Hematopoietic multipotent progenitor cell treated with erythropoietin and hydrocortisone succinate and interleukin-3 and kit ligand, for 8 days (in vitro differentiated cells): ENCODE measurements around the gene IRS1.

Experiments
- DNase-seq: peaks from one replicate; pipeline ENCODE4 v3.0.0-alpha.2; 2015

The IRS1 gene

DNA sequence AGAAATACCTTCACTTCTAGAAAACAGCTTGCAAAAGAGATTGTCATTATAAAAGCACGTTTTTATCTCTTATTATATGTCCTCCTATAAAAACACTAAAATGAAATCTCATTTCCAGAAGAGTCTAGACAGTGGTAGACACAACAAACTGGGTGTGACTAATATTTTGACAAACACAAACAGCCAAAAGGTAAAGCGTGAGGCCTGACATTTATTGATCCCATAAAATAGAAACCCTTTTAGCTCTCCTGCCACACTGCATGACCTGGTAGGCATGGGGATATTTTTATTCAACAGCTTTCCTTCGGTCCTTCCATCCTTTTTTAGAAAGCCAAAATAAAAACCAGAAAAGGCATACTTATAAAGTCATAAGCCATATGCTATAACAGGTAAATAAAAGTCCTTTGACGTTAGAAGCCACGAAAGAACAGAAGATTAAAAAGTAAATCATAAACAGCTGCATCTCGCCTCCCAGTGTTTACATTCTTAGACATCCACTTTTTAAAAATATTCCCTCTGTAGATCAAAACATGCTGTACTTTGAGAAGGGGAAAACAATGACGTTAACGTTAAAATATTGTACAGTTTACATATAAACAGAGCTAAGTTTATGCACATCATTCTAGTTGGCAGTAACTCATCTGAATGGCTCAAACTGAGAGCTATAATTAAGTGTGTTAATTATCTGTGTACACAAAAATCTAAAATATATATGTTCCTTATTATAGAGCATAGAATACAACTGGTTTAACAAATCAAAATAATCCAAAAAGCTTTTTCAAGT is 44.6 kb downstream of the IRS1 start:
- DNase-seq, result no peak

DNA sequence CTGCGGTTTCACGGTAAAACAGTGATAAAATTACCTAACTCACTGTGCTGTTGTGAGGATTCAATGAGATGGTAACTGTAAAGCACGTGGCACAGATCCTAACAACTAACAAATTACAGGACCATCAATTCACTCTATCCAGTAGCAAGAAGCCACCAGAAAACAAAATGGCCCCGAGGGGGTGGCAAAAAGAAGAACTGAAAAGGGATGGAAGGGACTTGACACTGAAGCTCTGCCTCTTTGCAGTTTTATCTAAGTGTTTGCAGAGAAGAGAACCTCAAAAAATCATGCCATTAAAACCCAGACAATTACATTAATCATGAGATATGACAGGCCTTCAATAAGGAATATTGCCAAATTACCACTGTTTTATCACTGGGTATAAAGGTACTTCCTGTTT is 46.7 kb downstream of the IRS1 start:
- DNase-seq, result no peak

DNA sequence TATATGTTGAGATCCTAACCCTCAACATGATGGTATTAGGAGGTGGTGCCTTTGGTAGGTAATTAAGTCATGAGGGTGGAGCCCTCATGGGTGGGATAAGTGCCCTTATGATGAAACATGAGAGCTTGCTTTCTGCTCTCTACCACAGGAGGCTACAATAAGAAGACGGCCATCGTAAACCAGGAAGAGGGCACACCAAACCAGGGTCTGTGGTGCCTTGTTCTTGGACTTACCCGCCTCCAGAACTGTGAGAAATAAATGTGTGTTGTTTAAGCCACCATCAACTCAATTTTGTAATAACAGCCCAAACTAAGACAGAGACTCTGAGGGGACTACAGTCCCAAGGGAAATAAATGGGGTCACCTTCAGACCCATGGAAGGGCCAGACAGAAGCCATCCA is 52.3 kb downstream of the IRS1 start:
- no peak for DNase-seq

DNA sequence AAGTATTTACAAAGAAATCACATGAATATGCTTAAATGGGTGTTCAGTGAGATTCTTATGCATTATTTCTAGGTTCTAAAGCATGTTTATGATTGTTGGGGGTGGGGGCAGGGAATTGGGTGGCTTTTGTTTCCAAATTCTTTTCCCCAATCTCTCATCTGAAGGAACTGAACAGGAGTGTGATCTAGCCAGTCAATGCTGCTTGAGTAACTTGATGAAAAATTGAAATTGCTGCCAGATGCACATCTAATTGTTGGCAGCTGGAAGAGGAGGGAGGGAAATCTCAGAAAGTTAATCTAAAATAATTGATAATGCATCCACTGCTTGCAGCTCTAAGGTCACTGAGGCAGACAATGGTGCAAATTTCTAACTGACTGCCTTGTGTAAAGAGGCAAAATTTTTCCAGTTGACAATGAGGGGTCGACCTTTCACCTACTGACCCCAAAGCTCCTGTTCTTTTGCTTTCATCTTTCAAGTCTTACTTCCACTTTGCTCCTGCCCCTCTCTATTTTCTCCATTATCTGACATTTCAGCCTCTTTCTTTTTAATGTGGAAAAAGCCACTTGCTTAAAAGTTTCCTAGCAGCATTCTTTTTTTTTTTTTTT is 53.3 kb downstream of the IRS1 start:
- no peak for DNase-seq

DNA sequence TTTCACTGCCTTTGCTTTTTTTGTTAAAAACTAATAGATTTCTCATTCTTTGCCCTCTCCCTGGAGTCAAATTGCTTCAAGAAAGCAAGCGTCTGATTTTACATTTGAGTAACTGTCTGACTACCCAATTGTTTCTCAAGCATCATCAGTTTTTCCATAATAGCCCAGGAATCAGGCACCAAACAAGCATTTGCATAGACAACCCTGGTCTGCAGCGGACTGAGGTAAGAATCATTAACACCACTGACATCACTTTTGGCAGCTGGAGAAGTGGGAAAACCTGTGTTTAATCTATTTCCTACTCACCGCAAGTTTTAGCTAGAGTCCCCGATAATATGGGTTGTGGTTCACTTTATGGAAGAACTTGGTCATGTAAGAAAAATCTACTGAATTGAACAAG is 55.7 kb downstream of the IRS1 start:
- DNase-seq, result no peak

DNA sequence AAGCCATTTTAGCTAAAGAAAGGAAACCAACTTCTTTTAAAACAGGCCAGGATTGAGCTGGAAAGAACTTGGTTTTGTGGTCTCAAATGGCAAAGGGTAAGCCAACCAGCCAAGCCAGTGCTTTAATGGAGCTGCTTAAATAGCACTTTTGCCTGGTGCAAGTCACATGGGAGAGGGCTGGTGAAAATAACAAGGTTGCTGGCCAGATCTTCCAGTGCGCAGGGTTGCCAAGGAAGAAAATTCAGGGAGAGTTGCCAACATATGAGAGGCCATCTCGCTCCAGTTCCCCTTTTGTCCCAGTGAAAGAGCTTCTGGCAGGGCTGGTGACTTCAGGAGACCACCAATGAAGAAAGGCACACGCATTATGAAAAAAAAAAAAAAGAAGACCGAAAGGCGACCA is 57.3 kb downstream of the IRS1 start:
- DNase-seq, result no peak

DNA sequence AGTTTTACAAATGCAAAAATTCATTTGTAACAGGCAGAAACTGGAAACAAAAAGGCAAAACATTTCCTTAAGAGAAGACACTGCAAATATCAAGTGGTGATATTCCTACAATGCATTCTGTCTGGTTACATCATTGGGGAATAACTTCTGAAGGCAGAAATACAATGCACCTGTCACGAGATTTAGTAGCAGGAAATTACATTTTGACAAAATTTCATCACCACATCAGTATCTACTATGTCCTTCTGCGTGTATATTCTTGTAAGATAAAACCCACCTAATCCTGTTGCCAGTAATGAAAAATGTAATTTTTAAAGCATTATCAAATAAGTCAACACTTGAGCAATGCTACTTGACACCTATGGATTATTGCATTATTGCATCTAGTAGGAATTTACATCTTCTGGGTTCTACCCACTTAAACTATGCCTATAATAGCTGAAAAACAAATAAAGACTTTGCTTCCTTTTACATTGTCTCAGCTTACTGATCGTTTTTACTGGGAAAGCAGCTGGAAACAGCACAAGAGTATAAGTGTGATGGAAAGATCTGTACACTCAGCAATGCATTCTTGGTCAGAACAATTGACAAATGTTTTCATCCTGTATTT is 59.5 kb downstream of the IRS1 start:
- no peak for DNase-seq

DNA sequence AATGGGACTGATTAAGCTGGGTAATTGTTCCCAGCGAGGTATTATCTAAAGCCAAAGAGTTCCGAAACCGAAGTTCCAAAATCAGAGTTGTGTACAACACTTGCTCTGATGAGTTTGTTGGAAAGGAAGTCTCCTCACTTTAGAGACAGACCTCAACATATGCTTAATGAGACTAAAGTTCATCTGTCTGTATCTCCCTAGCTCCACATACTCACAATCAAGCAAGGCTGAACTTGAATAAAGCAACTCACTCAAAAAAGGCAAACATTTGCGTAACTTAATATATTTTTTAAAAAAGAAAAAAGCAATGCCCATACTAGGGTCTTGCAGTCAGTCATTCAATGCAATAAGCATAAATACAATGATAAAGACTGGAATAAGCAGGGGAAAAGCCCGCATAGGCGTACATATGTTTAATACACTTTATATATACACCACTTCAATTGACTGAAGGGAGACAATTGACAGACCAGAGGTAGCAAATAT is 60.0 kb downstream of the IRS1 start:
- no peak for DNase-seq

DNA sequence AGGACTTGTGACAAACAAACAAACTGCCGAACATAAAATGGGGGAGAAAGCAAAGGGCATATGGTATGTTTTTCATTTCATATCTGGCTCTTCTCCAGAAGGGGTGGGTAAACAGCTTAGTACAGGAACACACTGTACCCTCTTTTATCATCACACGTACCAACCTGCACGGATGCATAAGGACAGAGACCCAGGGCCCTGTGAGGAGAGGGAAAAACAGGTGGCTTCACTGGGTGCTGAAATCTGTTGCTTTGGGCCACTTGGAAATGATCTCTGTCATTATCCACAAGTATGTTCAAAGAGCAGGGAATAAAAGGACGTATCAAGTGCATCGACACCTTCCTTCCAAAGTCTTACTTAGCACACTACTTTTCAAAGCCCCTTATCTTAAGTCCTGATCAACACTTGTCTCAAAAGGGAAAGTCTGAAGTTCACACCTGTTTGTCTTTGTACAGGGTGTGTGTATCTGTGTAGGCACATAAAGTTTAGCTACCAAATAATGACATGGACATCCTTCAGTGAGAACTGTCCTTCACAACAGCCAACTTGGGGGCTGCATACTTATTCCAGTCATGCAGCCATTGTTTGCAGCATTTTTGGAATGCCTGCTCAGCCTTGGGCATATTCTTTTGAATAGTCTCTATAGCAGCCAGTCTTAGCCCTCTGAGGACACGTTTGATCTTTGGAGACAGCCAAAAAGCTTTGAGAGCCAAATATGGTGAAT is 60.6 kb downstream of the IRS1 start:
- no peak for DNase-seq

DNA sequence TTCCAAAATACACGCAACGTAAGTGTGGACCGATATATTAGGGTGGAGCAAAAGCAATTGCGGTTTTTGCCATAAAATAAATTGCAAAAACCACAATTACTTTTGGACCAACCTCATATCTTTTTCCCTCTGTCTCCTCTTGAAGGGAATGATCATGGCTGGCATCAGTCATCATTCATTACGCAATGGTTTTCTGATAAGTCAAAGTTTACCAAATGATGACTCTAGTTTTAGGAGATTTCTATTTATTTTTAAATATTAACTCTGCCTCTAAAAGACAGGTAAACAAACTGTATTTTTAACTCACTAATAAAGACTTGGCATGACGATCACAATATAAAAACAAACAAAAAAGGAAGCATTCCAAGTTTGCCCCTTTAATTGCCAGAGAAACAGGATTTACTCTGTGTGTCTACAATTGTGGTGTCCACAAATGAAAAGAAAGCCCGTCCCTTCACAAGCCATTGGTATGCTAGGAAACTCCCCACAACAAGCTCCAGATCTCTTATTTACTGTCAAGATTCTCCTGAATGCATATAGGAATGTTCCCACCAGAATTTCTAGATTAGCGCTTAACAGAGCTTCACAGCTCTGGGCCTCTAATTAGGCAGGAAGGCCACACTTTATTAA is 61.3 kb downstream of the IRS1 start:
- DNase-seq, result no peak

DNA sequence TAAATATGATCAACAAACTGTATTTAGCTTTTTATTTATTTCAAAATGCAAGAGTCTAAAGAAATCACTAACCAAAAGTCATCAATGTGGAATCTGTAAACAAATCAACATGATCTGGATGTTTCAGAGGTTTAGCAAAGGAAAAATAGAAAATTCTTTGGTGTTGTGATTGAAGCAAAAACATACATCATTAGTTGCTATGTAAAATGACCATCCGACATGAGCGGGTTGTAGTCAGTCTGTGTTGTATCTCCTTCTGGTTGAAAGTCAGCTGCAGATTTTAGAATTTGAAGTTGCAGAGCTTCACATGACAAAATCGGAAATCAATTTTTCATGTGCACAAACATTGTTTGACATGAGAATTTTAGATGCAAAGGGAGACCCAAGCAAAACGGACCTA is 63.2 kb downstream of the IRS1 start:
- no peak for DNase-seq

DNA sequence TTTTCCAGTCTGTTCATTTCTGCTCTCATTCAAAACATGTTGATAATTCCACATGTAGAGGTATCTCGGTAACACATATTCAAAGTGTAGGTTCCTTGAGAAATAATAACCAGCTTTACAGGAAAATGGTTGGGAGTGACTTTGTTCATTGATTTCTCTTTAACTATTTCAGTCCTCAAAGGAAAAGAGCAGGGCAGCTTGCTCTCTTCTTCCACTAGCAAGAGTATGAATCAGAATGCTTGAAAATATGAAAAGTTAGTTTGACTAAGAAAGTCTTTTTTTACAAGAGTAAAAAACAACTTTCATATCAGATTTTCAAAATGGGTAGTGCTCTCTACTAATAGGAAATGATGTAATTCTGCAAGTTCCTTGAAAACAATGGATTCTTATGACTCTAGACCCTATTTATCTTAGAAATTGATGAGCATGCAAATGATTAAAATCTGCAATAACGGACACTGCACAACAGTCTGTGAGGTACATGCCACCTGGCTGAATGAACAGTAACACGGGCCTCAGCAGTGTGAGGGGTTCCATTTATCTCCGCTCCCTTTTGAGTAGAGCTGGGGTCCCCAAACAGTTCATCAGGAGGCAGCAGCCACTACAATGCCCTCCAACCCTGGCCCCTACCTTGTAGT is 65.6 kb downstream of the IRS1 start:
- DNase-seq, result no peak

DNA sequence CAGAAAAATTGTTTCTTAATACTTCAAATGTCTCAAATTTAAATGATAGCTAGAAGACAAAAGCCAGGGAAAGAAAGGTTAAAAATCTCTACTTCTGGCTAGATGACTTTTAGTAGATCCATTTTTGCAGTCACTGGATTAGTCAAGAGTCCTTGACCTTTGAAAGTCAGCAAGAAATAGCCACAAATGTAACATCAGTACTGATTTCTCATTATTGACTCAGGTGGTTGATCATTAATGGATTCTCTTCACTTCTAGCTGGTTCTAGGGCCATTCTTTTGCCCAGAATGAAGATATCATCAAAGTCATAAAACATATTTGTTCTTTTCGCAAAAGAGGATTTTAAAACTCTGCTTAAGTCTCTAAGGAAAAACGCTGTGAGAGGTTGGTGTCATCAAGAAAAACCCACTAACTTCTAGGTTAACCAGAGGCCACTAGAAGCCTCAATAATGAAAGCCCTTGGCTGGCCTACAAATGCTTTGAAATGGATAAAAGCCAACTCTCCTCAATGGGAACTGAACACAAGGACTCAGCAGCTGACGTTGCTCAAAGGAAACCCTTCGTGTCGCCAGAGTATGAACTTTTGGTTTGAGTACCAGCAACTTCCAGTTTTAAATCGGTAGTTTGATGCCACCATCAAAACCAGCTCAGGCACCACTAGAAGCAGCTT is 66.3 kb downstream of the IRS1 start:
- no peak for DNase-seq

DNA sequence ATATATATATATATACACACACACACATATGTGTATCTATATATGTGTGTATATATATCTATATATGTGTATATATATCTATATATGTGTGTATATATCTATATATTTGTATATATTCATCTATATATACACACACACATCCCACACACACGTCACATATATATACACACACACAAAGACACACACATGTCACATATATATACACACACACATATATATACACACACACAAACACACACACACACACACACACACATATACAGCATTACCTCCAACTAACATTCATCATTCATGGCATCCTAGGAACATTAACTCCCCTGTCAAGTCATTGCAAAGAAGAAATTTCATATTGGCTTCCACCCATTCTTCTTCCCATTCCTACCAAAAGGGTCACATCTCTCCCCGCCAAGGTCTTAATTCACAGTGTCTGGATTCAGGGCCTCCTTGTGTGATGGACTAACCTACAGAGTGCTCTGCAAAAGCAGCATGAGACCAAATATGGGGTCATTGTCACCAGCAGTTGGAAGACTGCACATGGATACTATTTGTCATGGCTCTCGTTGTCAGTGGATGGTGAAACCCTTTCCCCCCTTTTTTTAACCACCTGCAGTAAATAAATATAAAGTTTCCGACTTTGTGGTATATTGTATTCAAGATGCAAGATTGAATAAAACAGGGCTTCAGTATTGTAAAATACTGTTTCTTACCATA is 67.0 kb downstream of the IRS1 start:
- DNase-seq, result no peak

DNA sequence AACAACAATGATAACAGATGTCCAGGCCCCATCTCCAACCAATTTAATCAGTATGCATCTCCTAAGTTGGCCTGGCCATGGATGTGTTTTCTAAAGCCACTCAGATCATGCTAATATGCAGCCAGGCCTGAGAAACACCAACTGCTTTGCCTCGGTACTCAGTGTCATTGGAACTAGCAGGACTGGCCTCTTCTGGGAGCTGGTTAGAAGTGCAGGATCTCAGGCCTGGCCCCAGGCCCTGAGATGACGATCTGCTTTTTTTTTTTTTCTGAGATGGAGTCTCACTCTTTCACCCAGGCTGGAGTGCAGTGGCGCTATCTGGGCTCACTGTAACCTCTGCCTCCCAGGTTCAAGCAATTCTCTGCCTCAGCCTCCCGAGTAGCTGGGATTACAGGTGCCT is 69.1 kb downstream of the IRS1 start:
- no peak for DNase-seq

DNA sequence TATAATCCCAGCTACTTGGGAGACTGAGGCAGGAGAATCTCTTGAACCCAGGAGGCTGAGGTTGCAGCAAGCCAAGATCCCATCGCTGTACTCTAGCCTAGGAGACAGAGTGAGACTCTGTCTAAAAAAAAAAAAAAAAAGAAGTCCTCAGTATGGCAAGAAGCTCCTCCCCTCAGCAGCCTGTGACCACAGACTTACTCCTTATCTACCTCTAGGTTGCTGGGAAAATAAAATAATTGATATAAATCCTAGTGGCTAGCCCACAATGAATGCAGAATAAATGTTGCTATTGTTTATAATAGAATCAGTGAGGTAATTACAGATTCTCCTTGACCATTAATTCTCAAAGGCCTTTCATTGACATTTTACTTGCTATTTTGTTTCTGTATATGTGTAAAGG is 70.6 kb downstream of the IRS1 start:
- no peak for DNase-seq

DNA sequence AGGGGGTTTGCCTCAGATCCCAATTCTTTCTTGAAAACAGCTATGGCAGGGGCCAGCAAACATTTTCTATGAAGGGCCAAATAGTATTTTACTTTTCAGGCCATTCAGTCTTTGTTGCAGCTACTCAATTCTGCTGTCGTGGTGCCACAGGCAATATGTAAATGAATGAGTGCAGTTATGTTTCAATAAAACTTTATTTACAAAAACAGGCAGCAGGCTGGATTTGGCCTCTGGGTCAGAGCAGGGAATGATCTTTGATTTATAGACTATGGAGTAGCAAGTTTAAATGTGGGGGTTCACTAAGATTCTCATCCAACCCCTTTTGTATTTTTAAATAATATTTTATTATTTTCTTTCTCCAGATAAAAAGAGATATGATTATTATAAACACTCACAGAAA is 72.4 kb downstream of the IRS1 start:
- DNase-seq, result no peak

DNA sequence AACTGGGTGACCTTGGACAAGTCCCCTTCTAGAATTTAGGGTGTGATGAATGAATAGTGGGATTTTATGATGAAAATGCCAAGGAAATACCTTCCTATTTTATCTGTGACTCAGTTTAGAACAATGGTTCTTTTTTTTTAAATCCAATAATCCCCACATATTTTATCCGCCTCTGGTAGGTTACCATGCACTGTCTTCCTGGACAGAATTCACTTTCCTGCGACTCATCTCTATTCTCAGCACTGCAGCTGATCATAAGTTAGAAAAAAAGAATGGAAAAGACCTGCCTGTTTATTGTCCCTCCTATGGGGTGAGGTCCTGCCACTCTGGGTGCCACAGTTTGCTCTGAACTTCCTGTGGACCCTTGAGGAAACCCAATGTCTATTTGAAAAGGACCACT is 73.1 kb downstream of the IRS1 start:
- no peak for DNase-seq

DNA sequence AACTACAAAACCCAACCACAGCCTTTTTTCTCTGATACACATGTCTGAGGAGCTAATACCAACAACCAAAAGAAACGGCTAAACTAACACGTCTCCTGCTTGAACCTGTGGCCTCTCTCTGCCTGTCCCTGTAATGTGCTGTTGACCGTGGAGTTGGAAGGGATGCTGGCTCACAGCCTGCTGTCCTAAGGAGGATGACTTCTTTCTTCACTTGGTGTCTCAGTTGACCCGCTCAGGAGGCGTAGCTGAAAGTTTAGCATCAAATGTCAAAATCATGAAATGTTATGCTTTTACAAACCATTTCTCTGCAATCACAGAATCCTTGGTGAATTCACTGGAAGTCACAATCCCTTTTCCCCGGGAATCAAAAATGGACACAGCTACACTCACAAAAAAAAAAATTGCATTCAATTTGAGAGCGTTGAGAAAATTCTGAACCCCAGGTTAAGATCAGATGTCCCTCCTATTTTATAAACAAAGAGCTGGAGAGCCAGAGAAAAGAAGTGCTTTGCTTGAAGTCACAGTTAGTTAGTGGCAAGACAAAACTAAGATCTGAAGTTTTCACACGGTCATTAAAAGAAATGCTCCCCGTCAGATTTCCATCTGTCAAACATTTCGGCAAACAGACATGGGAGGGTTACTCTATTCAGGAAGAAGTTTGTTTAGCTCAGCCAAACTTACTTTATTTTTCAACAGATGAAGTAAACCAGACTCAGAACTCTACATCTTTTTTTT is 74.3 kb downstream of the IRS1 start:
- DNase-seq, result no peak

DNA sequence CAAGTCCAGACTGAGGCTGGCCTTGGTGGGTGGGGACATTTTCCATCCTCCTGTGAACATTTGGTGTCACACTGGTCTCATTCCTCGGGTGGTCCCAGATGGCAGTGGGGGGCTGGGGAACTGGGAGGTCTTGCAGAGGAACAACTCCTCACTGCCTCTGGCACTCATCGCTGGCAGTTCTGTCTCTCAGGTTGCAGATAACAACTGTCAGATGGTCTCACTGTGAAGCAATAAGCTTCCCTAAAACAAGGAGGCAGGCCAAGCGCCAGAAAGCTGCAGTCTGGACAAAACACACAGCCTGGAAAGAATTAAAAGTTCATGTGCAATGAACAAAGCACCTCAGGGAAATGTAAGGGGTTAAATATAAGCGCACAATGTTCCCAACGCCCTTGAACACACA is 78.1 kb downstream of the IRS1 start:
- DNase-seq, result no peak

DNA sequence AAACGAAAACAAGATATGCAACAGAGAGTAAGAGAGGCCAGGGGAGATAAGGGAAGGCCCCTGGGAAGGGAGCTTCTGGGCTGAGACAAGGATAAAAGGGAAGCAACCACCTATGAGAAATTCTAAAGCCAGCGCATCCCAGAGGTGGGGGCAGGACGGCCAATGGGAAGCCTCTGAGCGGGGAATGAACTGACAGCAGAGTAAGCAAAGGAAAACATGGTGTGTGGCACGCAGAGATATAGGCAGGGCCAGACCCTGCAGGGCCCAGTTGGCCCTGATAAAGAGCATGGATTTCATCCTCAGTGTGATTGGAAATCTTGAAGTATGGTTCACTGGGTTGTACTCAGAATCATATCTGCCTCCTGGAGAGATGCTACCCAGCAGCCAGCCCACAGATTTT is 78.7 kb downstream of the IRS1 start:
- DNase-seq, result no peak
